GM18507 (cell line): ENCODE measurements around the gene VPS35L.

ENCODE experiments used
- DNase-seq: peaks from one replicate; pipeline ENCODE4 v3.0.0; 2011; ENCODE audit warnings: low read depth; ENCODE audit not compliant: insufficient read length; ENCODE audit errors: extremely low spot score
- FAIRE-seq: peaks from 2 replicates; lab custom pipeline; 2011; peaks lifted over from hg19 to GRCh38; lab: Jason Lieb, UNC

Gene VPS35L

GRCh38 chr16:19555186-19555937, at the start of gene VPS35L:
TSS of gene VPS35L (plus strand) at chr16:19555703. CDS start at chr16:19555730, 27 bp downstream.
- peak; percentile 97 for FAIRE-seq
- peak; percentile 90 for DNase-seq

- DNase-seq, result no peak
- no peak for FAIRE-seq
These were observed 48.5 kb upstream of the VPS35L start for GRCh38 chr16:19506965-19507364.

- FAIRE-seq (no peak), DNase-seq (no peak)
These were observed 47.6 kb upstream of the VPS35L start for GRCh38 chr16:19507867-19508266.

GRCh38 chr16:19512297-19512696, 43.2 kb upstream of the VPS35L start:
- FAIRE-seq, result no peak
- no peak for DNase-seq

- peak; percentile 26 for FAIRE-seq
- DNase-seq, result no peak
These were observed 42.0 kb upstream of the VPS35L start for GRCh38 chr16:19513377-19514053.

- FAIRE-seq (no peak), DNase-seq (no peak)
These were observed 39.7 kb upstream of the VPS35L start for GRCh38 chr16:19515757-19516156.

- DNase-seq (no peak), FAIRE-seq (no peak)
These were observed 37.9 kb upstream of the VPS35L start for GRCh38 chr16:19517424-19518089.

- no peak for DNase-seq
- no peak for FAIRE-seq
These were observed 37.1 kb upstream of the VPS35L start for GRCh38 chr16:19518388-19518787.

GRCh38 chr16:19520861-19521331, 34.6 kb upstream of the VPS35L start:
- FAIRE-seq (no peak), DNase-seq (no peak)

GRCh38 chr16:19521471-19522396, 33.8 kb upstream of the VPS35L start, which contains the start of gene GDE1:
TSS of gene GDE1 (minus strand) at chr16:19522098. CDS start at chr16:19521964, 134 bp downstream.
- FAIRE-seq (peak; percentile 92), DNase-seq (peak; percentile 85)

GRCh38 chr16:19522397-19522732, 33.1 kb upstream of the VPS35L start:
- FAIRE-seq, result no peak

GRCh38 chr16:19522760-19523159, 32.7 kb upstream of the VPS35L start:
- FAIRE-seq (no peak), DNase-seq (no peak)

More at GRCh38 chr16:19522397-19522732, 33.1 kb upstream of the VPS35L start:
- no peak for DNase-seq

GRCh38 chr16:19523184-19523558, 32.3 kb upstream of the VPS35L start:
- no peak for FAIRE-seq
- DNase-seq, result no peak

- FAIRE-seq, result peak; percentile 93
- DNase-seq, result peak; percentile 84
These were observed 31.7 kb upstream of the VPS35L start, which contains the start of gene CCP110 for GRCh38 chr16:19523559-19524355. TSS of gene CCP110 (plus strand) at chr16:19523942. CDS start at chr16:19527882, 3,940 bp downstream.

GRCh38 chr16:19524356-19524615, 31.2 kb upstream of the VPS35L start:
- no peak for DNase-seq
- FAIRE-seq, result no peak

- no peak for DNase-seq
- FAIRE-seq, result no peak
These were observed 30.7 kb upstream of the VPS35L start for GRCh38 chr16:19524616-19525384.

- DNase-seq, result no peak
- FAIRE-seq, result no peak
These were observed 30.1 kb upstream of the VPS35L start for GRCh38 chr16:19525385-19525723.

- FAIRE-seq, result no peak
- no peak for DNase-seq
These were observed 28.3 kb upstream of the VPS35L start for GRCh38 chr16:19527161-19527560.
